Loucy (cell line): ENCODE data around the gene NID1.

ENCODE experiments used
- H2AFZ ChIP-seq: fragments of 200-600 bp; sonication (generic); 2 replicates; pipeline ENCODE4 v1.6.0; 2016; ENCODE audit warnings: antibody characterized with exemption, mild to moderate bottlenecking, low read length, moderate library complexity
- H3F3A ChIP-seq: fragments of 200-600 bp; 2 replicates; pipeline ENCODE4 v1.6.0; 2016; ENCODE audit warnings: antibody characterized with exemption, low read depth, mild to moderate bottlenecking
- H3K27me3 ChIP-seq: fragments of 200-600 bp; sonication (generic); 2 replicates; pipeline ENCODE4 v1.6.1; 2014; ENCODE audit warnings: low read length, mild to moderate bottlenecking; ENCODE audit not compliant: insufficient read depth, poor library complexity, severe bottlenecking
- H3K36me3 ChIP-seq: fragments of 200-600 bp; sonication (generic); 2 replicates; pipeline ENCODE4 v1.6.1; 2016; ENCODE audit warnings: low read length; ENCODE audit not compliant: insufficient read depth
- H3K4me1 ChIP-seq: fragments of 200-600 bp; sonication (generic); 2 replicates; pipeline ENCODE4 v1.5.1; 2014; ENCODE audit warnings: low read length, mild to moderate bottlenecking; ENCODE audit not compliant: insufficient read depth, poor library complexity, severe bottlenecking
- H3K4me2 ChIP-seq: fragments of 200-600 bp; sonication (generic); 2 replicates; pipeline ENCODE4 v1.6.0; 2014; ENCODE audit warnings: antibody characterized with exemption, low read length, low read depth, mild to moderate bottlenecking; ENCODE audit not compliant: poor library complexity, severe bottlenecking
- H3K4me3 ChIP-seq: fragments of 200-600 bp; sonication (generic); 2 replicates; pipeline ENCODE4 v1.5.1; 2014; ENCODE audit warnings: low read length, mild to moderate bottlenecking, mixed read lengths; ENCODE audit not compliant: poor library complexity, severe bottlenecking
- H3K79me2 ChIP-seq: fragments of 200-600 bp; sonication (generic); 2 replicates; pipeline ENCODE4 v1.6.1; 2014; ENCODE audit warnings: low read length; ENCODE audit not compliant: insufficient read depth
- H3K9ac ChIP-seq: fragments of 200-600 bp; sonication (generic); 2 replicates; pipeline ENCODE4 v1.6.0; 2014; ENCODE audit warnings: mild to moderate bottlenecking, low read depth, low read length, moderate library complexity; ENCODE audit not compliant: poor library complexity, severe bottlenecking
- H3K9me2 ChIP-seq: fragments of 200-600 bp; sonication (generic); replicated peaks from 2 replicates; pipeline ENCODE4 v1.6.1; 2016; ENCODE audit warnings: low read depth, low read length, mixed read lengths
- H3K9me3 ChIP-seq: fragments of 200-600 bp; sonication (generic); 2 replicates; pipeline ENCODE4 v1.6.1; 2014; ENCODE audit warnings: mild to moderate bottlenecking, antibody characterized with exemption, low read length, low read depth; ENCODE audit not compliant: insufficient read depth
- H4K20me1 ChIP-seq: fragments of 200-600 bp; sonication (generic); 2 replicates; pipeline ENCODE4 v1.6.0; 2014; ENCODE audit warnings: antibody characterized with exemption, low read length, mild to moderate bottlenecking; ENCODE audit not compliant: insufficient read depth, poor library complexity, severe bottlenecking
- CTCF ChIP-seq: fragments of 200-600 bp; sonication (generic); conservative IDR thresholded peaks from 2 replicates; pipeline ENCODE4 v1.5.1; 2014; ENCODE audit warnings: mild to moderate bottlenecking, antibody characterized with exemption, low read length
- EZH2phosphoT487 ChIP-seq: fragments of 200-600 bp; IDR thresholded peaks from 2 replicates; pipeline ENCODE4 v1.6.1; 2018; ENCODE audit warnings: antibody characterized with exemption, mild to moderate bottlenecking, moderate library complexity, borderline replicate concordance

Gene NID1

GRCh38 chr1:235945775-235946570 lies 118.9 kb downstream of the NID1 start:
- Histone ChIP-seq H3K4me2 (no peak overlapping the region), H3K27me3 (no peaks in the 10 kb centered on the region), H3K9me3 (no peaks in the 10 kb centered on the region), H3K9ac (no peak overlapping the region), H3K79me2 (no peaks in the 10 kb centered on the region), H3K4me1 (no peaks in the 10 kb centered on the region), H4K20me1 (no peaks in the 10 kb centered on the region), H3K4me3 (no peak overlapping the region), H2AFZ (no peak overlapping the region), H3K9me2 (no peaks in the 10 kb centered on the region), H3F3A (no peaks in the 10 kb centered on the region), H3K36me3 (no peaks in the 10 kb centered on the region)
- TF ChIP-seq CTCF = no peak
- TF ChIP-seq EZH2phosphoT487 = no peak

- Histone ChIP-seq H3K4me2 (no peak overlapping the region), H3K9me3 (no peaks in the 10 kb centered on the region)
Observed at GRCh38 chr1:235943581-235944114, 121.2 kb downstream of the NID1 start.

DNA sequence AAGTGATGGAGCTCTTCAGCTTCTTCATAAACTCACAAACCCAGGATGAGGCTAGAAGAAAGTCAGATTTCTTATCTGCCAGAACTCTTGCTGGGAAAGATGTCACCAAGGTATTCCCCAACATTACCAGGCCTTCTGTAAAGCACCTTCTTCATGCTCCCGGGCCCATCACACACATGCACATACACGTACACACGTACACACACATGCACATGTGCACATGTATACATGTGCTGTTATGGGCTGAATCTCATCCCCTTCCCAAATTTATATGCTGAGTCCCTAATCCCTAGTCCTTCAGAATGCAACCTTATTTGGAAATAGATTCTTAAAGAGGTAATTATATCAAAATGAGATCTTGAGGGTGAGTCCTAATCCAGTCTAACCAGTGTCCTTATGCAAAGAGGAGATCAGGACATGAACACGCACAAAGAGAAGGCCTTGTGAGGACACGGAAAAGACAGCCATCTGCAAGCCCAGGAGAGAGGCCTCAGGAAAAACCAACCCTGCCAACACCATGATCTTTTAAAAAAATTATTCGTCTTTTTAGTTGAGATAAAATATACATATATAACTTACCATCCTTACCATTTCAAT lies 121.8 kb downstream of the NID1 start:
- no peaks in the 10 kb centered on the region for H3K79me2 ChIP-seq
- no peaks in the 10 kb centered on the region for H3K9me3 ChIP-seq
- H3K4me3 ChIP-seq = no peak overlapping the region
- no peaks in the 10 kb centered on the region for H3K36me3 ChIP-seq
- TF ChIP-seq CTCF = no peak
- no peak for TF ChIP-seq EZH2phosphoT487
- no peaks in the 10 kb centered on the region for H3F3A ChIP-seq
- H3K4me2 ChIP-seq = no peak overlapping the region
- H4K20me1 ChIP-seq = no peaks in the 10 kb centered on the region
- H3K4me1 ChIP-seq = no peaks in the 10 kb centered on the region
- H2AFZ ChIP-seq = no peak overlapping the region
- H3K9me2 ChIP-seq = no peaks in the 10 kb centered on the region
- no peaks in the 10 kb centered on the region for H3K27me3 ChIP-seq
- no peak overlapping the region for H3K9ac ChIP-seq

More at GRCh38 chr1:235943581-235944114, 121.2 kb downstream of the NID1 start:
- no peaks in the 10 kb centered on the region for H3K27me3 ChIP-seq
- no peak overlapping the region for H3K9ac ChIP-seq
- H3F3A ChIP-seq = no peaks in the 10 kb centered on the region
- TF ChIP-seq CTCF (no peak), EZH2phosphoT487 (no peak)
- H3K4me3 ChIP-seq = no peak overlapping the region
- H3K79me2 ChIP-seq = no peaks in the 10 kb centered on the region
- H4K20me1 ChIP-seq = no peaks in the 10 kb centered on the region
- no peak overlapping the region for H2AFZ ChIP-seq
- H3K4me1 ChIP-seq = no peaks in the 10 kb centered on the region
- H3K9me2 ChIP-seq = no peaks in the 10 kb centered on the region
- no peaks in the 10 kb centered on the region for H3K36me3 ChIP-seq
